OCI-LY3 (cell line): ENCODE measurements around the gene BNC2.

Source experiments
- EZH2phosphoT487 ChIP-seq: fragments of 200-600 bp; shearing (Covaris generic); IDR thresholded peaks from 2 replicates; pipeline ENCODE4 v1.6.1; 2018; ENCODE audit warnings: antibody characterized with exemption, mixed run types, low read depth
- TF ChIP-seq, protein P1 (sequence below): fragments of 200-600, 300-600 bp; sonication (generic); IDR thresholded peaks from 2 replicates; pipeline ENCODE4 v1.5.1; 2014; ENCODE audit warnings: antibody characterized with exemption, low read length, low read depth

- TF ChIP-seq, protein P1, sequence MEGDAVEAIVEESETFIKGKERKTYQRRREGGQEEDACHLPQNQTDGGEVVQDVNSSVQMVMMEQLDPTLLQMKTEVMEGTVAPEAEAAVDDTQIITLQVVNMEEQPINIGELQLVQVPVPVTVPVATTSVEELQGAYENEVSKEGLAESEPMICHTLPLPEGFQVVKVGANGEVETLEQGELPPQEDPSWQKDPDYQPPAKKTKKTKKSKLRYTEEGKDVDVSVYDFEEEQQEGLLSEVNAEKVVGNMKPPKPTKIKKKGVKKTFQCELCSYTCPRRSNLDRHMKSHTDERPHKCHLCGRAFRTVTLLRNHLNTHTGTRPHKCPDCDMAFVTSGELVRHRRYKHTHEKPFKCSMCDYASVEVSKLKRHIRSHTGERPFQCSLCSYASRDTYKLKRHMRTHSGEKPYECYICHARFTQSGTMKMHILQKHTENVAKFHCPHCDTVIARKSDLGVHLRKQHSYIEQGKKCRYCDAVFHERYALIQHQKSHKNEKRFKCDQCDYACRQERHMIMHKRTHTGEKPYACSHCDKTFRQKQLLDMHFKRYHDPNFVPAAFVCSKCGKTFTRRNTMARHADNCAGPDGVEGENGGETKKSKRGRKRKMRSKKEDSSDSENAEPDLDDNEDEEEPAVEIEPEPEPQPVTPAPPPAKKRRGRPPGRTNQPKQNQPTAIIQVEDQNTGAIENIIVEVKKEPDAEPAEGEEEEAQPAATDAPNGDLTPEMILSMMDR: no peak
- no peak for TF ChIP-seq EZH2phosphoT487
Measured at GRCh38 chr9:16869882-16870595, 431 bp downstream of the BNC2 start.
